Neural progenitor cell (in vitro differentiated cells): ENCODE measurements around the gene SLC6A12. TPM values are rescaled to one million over a fixed set of nuclear protein-coding genes. Genes with fewer than 3 reads are reported as not detected.

Experiments used
- DNase-seq: peaks from one replicate; pipeline ENCODE4 v3.0.0-alpha.2; 2016; ENCODE audit warnings: low spot score
- H2AFZ ChIP-seq: fragments of 200-600 bp; sonication (generic); replicated peaks from 2 replicates; pipeline ENCODE4 v1.6.1; 2016; ENCODE audit warnings: antibody characterized with exemption
- H3F3A ChIP-seq: fragments of 200-600 bp; sonication (generic); 2 replicates; pipeline ENCODE4 v1.6.1; 2016; ENCODE audit warnings: antibody characterized with exemption, low read depth
- H3K27ac ChIP-seq: fragments of 200-600 bp; sonication (generic); 2 replicates; pipeline ENCODE4 v1.5.1; 2016; ENCODE audit warnings: mild to moderate bottlenecking
- H3K27me3 ChIP-seq: fragments of 200-600 bp; sonication (generic); 2 replicates; pipeline ENCODE4 v1.6.1; 2016; ENCODE audit warnings: mild to moderate bottlenecking, moderate library complexity
- H3K36me3 ChIP-seq: fragments of 200-600 bp; sonication (generic); 2 replicates; pipeline ENCODE4 v1.5.1; 2016
- H3K4me1 ChIP-seq: fragments of 200-600 bp; sonication (generic); 2 replicates; pipeline ENCODE4 v1.6.1; 2016; ENCODE audit warnings: mixed run types
- H3K4me2 ChIP-seq: fragments of 200-600 bp; sonication (generic); 2 replicates; pipeline ENCODE4 v1.6.1; 2016
- H3K4me3 ChIP-seq: fragments of 200-600 bp; sonication (generic); 2 replicates; pipeline ENCODE4 v1.5.1; 2016
- H3K79me2 ChIP-seq: fragments of 200-600 bp; sonication (generic); 2 replicates; pipeline ENCODE4 v1.6.1; 2016; ENCODE audit warnings: low read depth
- H3K9ac ChIP-seq: fragments of 200-600 bp; sonication (generic); 2 replicates; pipeline ENCODE4 v1.6.1; 2016
- H3K9me3 ChIP-seq: fragments of 200-600 bp; sonication (generic); 2 replicates; pipeline ENCODE4 v1.5.1; 2016; ENCODE audit warnings: low read depth
- H4K20me1 ChIP-seq: fragments of 200-600 bp; sonication (generic); 2 replicates; pipeline ENCODE4 v1.6.1; 2016; ENCODE audit warnings: low read depth
- H3K27ac Mint-ChIP-seq: 3 replicates; pipeline ENCODE4 v1.8.0; 2021; ENCODE audit warnings: mixed read lengths
- H3K27me3 Mint-ChIP-seq: 2 replicates; pipeline ENCODE4 v1.8.0; 2022; ENCODE audit warnings: low read depth, mild to moderate bottlenecking, inconsistent platforms, moderate library complexity, mixed read lengths; ENCODE audit not compliant: insufficient read depth
- H3K36me3 Mint-ChIP-seq: 3 replicates; pipeline ENCODE4 v1.8.0; 2021; ENCODE audit warnings: mixed read lengths
- H3K4me1 Mint-ChIP-seq: 3 replicates; pipeline ENCODE4 v1.8.0; 2021; ENCODE audit warnings: mixed read lengths
- H3K4me3 Mint-ChIP-seq: 3 replicates; pipeline ENCODE4 v1.8.0; 2021; ENCODE audit warnings: mild to moderate bottlenecking, moderate library complexity, mixed read lengths
- H3K9me3 Mint-ChIP-seq: 3 replicates; pipeline ENCODE4 v1.8.0; 2020; ENCODE audit warnings: mixed read lengths
- CTCF ChIP-seq: fragments of 200-600 bp; sonication (generic); IDR thresholded peaks from 2 replicates; pipeline ENCODE4 v1.5.1; 2017; ENCODE audit warnings: antibody characterized with exemption, mild to moderate bottlenecking
- EZH2 ChIP-seq: fragments of 200-600 bp; sonication (generic); IDR thresholded peaks from 2 replicates; pipeline ENCODE4 v1.6.1; 2017; ENCODE audit warnings: antibody characterized with exemption, mild to moderate bottlenecking, moderate library complexity
- EZH2phosphoT487 ChIP-seq: fragments of 200-600 bp; sonication (generic); IDR thresholded peaks from 2 replicates; pipeline ENCODE4 v1.6.1; 2017; ENCODE audit warnings: antibody characterized with exemption
- total RNA-seq: library from RNA; depleted of rRNA; stranded (reverse); fragments of >200 nt; gene quantifications from 2 replicates; pipeline ENCODE4 v1.2.3, GENCODE V29; 2015; ENCODE audit warnings: low replicate concordance

Gene SLC6A12
- total RNA-seq, 1 donor from 2014 or later: not detected

DNA sequence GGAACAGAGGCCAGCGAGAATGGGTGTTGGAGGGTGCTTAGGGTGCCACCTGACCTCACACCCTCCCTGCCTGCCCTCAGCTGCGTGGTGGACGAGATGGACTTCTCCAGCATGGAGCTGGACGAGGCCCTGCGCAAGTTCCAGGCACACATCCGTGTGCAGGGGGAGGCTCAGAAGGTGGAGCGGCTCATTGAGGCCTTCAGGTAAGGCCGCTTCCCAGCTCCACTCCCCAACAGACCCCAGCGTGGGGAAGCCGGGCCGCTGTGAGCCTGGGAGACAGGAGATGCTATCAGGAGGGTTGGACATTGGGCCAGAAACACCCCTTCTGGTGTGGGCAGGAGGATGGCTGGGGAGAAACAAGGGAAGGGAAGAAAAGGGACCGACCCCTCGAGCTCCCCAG, 57.0 kb downstream of the SLC6A12 start:
- TF ChIP-seq EZH2: no peak
- TF ChIP-seq EZH2phosphoT487: no peak
- TF ChIP-seq CTCF: no peak
- H3K79me2 ChIP-seq: no peaks in the 10 kb centered on the region
- Mint-ChIP-seq H3K27ac (no peak overlapping the region), H3K4me1 (peaks cover 22% of the 10 kb centered on the region), H3K9me3 (no peaks in the 10 kb centered on the region), H3K36me3 (no peaks in the 10 kb centered on the region), H3K4me3 (no peak overlapping the region), H3K27me3 (peaks cover 5% of the 10 kb centered on the region)
- H3K4me1 ChIP-seq: peaks cover 10% of the 10 kb centered on the region
- H3K9ac ChIP-seq: no peak overlapping the region
- DNase-seq: no peak
- peaks cover 8% of the 10 kb centered on the region for H3F3A ChIP-seq
- no peaks in the 10 kb centered on the region for H3K36me3 ChIP-seq
- H4K20me1 ChIP-seq: no peaks in the 10 kb centered on the region
- H3K4me2 ChIP-seq: no peak overlapping the region
- H2AFZ ChIP-seq: no peak overlapping the region
- H3K4me3 ChIP-seq: no peak overlapping the region
- H3K9me3 ChIP-seq: no peaks in the 10 kb centered on the region
- no peak overlapping the region for H3K27ac ChIP-seq
- H3K27me3 ChIP-seq: no peaks in the 10 kb centered on the region

DNA sequence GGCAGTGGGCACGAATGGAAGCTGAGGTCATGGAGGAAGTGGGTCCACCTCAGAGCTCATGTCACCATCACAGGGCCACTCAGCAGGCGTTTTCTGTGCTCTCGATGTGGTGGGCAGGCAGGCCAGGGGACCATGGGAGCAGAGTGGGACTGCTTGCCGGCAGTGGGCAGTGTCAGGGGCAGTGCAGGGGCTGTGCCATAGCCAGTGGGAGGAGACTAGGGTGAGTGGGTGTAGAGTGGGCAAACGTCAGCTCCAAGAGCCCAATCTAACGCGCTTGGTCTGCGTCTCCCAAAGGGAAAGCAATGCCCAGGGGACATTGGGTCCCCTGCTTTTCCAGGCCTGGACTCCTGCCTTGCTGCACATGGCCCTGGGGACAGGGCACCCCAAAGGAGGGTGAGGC, 58.3 kb downstream of the SLC6A12 start:
- Histone ChIP-seq H3K9ac (no peak overlapping the region), H3K79me2 (no peaks in the 10 kb centered on the region), H2AFZ (no peak overlapping the region), H3K9me3 (no peaks in the 10 kb centered on the region), H3K4me3 (no peak overlapping the region), H3F3A (peaks cover 8% of the 10 kb centered on the region), H3K27me3 (no peaks in the 10 kb centered on the region), H3K4me1 (peaks cover 10% of the 10 kb centered on the region), H3K36me3 (no peaks in the 10 kb centered on the region), H4K20me1 (no peaks in the 10 kb centered on the region), H3K27ac (no peak overlapping the region), H3K4me2 (no peak overlapping the region)
- peaks cover 29% of the 10 kb centered on the region for H3K4me1 Mint-ChIP-seq
- no peak overlapping the region for H3K4me3 Mint-ChIP-seq
- TF ChIP-seq EZH2: no peak
- no peak for TF ChIP-seq CTCF
- TF ChIP-seq EZH2phosphoT487: no peak
- H3K27ac Mint-ChIP-seq: no peak overlapping the region
- DNase-seq: no peak
- no peaks in the 10 kb centered on the region for H3K36me3 Mint-ChIP-seq
- no peaks in the 10 kb centered on the region for H3K9me3 Mint-ChIP-seq
- H3K27me3 Mint-ChIP-seq: no peaks in the 10 kb centered on the region

DNA sequence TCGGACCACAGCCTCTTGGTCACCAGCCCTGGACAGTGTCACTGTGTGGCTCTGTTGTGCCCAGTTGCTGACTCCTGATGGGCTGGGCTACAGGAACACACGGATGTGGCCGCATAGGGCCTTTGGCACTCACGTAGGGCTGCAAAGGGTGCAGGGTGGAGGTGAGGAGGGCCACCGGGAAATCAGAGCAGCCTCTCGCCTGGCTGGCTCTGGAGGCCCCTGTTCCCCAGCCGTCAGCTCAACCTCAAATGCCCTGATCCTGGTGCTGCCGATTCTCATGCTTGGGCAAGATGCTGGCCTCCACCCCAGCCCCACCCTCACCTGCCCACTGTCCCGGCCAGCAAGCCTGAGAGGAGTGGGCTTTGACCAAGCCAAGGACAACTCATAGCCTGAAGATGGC, 59.0 kb downstream of the SLC6A12 start:
- Mint-ChIP-seq H3K4me3 (no peak overlapping the region), H3K4me1 (peaks cover 27% of the 10 kb centered on the region), H3K9me3 (no peaks in the 10 kb centered on the region), H3K27ac (peak overlapping the region; percentile 4), H3K27me3 (peaks cover under 1% of the 10 kb centered on the region), H3K36me3 (no peaks in the 10 kb centered on the region)
- H3K27me3 ChIP-seq: no peaks in the 10 kb centered on the region
- H4K20me1 ChIP-seq: no peaks in the 10 kb centered on the region
- no peaks in the 10 kb centered on the region for H3K9me3 ChIP-seq
- no peak overlapping the region for H2AFZ ChIP-seq
- no peak overlapping the region for H3K27ac ChIP-seq
- H3F3A ChIP-seq: peaks cover 8% of the 10 kb centered on the region
- no peak for TF ChIP-seq EZH2phosphoT487
- no peak for TF ChIP-seq EZH2
- no peak for TF ChIP-seq CTCF
- DNase-seq: no peak
- H3K79me2 ChIP-seq: no peaks in the 10 kb centered on the region
- H3K9ac ChIP-seq: no peak overlapping the region
- peaks cover 9% of the 10 kb centered on the region for H3K4me1 ChIP-seq
- no peak overlapping the region for H3K4me2 ChIP-seq
- no peak overlapping the region for H3K4me3 ChIP-seq
- no peaks in the 10 kb centered on the region for H3K36me3 ChIP-seq
